Sigmoid colon (tissue), 4 donors: ENCODE results near the gene IL3RA.

Experiments
- EP300 ChIP-seq, 4 donors: sonication (generic); formaldehyde crosslinking; IDR thresholded peaks; one replicate each; pipeline ENCODE4 v1.6.1; 2017; ENCODE audit warnings: antibody characterized with exemption in 4 of 4
- POLR2A ChIP-seq, 2 donors: fragments of 450-650 bp; IDR thresholded peaks; one replicate each; pipeline ENCODE4 v1.6.1; 2016; ENCODE audit warnings: antibody characterized with exemption in 2 of 2, mild to moderate bottlenecking in 2 of 2, moderate library complexity in 2 of 2
- POLR2AphosphoS5 ChIP-seq, 4 donors: sonication (generic); formaldehyde crosslinking; IDR thresholded peaks; one replicate each; pipeline ENCODE4 v1.6.1; 2017; ENCODE audit warnings: antibody characterized with exemption in 4 of 4
- TF ChIP-seq, protein P1 (sequence below), 4 experiments: fragments of 450-650 bp in 3 of 4; fragments of 200-600 bp in 1 of 4; IDR thresholded peaks; one replicate each; pipeline ENCODE4 v1.5.1; 2016 to 2019; ENCODE audit warnings: antibody characterized with exemption in 4 of 4, mild to moderate bottlenecking in 3 of 4, moderate library complexity in 2 of 4

DNA sequence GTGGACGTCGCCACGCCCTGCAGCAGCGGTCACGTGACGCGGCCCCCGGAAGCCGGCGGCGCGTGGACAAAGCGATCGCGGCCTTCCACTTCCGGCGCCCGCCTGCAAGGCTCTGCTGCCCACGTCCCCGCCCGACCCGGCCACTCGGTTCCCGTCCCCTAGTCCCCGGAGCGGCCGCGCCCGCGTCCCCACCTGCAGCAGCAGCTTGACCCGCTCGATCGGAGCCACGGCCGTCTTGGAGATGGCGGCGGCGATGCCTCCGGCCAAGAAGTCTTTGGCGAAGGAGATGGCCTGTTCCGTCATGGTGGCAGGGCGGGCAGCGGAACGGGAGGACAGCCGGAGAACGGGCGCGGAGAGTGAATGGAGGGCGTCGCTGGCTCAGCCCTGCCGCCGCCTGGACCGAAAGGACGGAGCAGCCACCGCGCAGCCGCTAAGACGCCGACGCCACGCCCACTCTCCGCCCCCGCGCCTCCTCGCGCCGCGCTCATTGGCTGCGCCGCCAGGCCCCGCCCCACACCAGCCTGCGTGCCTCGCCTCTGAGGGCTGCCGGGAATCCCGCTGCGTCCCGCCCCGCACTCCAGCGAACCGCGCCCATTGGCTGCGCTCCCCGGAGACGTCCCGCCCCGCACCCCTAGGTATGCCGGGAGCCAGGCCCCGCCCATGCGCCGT is 55.3 kb downstream of the IL3RA start, which contains the start of gene SLC25A6:
- TF ChIP-seq, protein P1, sequence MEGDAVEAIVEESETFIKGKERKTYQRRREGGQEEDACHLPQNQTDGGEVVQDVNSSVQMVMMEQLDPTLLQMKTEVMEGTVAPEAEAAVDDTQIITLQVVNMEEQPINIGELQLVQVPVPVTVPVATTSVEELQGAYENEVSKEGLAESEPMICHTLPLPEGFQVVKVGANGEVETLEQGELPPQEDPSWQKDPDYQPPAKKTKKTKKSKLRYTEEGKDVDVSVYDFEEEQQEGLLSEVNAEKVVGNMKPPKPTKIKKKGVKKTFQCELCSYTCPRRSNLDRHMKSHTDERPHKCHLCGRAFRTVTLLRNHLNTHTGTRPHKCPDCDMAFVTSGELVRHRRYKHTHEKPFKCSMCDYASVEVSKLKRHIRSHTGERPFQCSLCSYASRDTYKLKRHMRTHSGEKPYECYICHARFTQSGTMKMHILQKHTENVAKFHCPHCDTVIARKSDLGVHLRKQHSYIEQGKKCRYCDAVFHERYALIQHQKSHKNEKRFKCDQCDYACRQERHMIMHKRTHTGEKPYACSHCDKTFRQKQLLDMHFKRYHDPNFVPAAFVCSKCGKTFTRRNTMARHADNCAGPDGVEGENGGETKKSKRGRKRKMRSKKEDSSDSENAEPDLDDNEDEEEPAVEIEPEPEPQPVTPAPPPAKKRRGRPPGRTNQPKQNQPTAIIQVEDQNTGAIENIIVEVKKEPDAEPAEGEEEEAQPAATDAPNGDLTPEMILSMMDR (IDR thresholded peaks at IDR 0.05), result peak in 1 of 4 experiments; percentile 25
- TF ChIP-seq POLR2A (IDR thresholded peaks at IDR 0.05), result peak; percentile 79 to 90
- TF ChIP-seq EP300 (IDR thresholded peaks at IDR 0.05), result no peak
- peak in 3 of 4 donors; percentile 89 to 98 (median 93) for TF ChIP-seq POLR2AphosphoS5 (IDR thresholded peaks at IDR 0.05)
